GM04504 (cell line): ENCODE results near the gene PPP6R3.

Experiments
- DNase-seq: peaks from one replicate; pipeline ENCODE4 v3.0.0-alpha.2; 2012; ENCODE audit warnings: low read depth

Gene PPP6R3

DNA sequence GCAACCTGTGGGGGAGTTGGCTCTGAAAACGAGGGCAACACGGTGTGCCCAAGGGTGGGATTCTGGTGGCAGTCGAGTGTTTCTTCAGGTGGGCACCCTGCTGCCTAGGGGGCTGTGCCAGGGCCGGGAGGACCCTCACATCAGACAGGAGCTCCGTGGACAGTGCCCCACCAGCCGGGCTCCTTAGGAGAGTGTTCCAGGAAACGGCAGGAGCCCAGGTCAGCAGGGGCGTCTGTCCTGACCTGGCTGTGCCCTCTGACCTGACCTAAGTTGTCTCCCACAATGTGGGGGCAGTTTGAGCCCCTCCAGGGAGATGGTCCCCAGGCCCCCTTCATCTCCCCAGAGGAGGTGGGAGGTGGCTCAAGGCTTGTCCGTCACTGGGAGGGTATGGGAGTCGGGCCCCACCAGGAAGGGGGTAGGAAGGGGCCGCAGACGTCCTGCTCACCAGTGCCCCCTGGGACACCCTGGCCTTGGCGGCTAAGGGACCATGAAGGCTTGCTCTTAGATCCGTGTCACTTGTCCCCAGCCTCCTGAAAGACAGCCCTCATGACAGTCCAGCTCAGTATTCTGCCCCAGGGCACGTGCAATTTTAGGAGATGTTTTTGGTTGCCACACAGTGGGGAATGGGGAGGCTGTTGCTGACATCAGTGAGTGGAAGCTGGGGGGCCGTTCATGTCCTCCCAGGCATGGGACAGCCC lies 191.6 kb downstream of the PPP6R3 start:
- no peak for DNase-seq

DNA sequence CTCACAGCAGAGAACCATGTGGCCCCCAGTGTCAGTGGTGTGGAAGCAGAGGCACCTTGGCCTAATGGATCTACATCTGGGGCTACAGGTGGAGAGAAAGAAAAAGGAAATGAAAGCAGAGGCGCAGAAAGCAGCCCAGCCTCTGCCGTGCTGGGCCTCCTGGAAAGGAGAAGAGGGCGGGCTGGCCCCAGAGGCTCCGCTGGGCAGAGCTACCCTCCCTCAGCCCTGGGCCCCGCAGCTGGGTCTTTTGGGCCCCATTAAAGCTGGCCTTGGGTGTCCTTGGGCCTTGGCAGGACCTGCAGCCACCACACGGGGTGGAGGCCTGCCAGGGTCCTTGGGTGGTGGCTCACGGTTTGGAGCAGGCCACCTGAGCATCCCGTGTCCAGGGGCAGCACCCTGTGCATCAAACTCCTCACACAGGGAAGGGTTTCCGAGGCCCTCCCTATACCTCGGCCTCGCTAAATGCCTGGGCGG lies 192.2 kb downstream of the PPP6R3 start:
- DNase-seq: no peak

DNA sequence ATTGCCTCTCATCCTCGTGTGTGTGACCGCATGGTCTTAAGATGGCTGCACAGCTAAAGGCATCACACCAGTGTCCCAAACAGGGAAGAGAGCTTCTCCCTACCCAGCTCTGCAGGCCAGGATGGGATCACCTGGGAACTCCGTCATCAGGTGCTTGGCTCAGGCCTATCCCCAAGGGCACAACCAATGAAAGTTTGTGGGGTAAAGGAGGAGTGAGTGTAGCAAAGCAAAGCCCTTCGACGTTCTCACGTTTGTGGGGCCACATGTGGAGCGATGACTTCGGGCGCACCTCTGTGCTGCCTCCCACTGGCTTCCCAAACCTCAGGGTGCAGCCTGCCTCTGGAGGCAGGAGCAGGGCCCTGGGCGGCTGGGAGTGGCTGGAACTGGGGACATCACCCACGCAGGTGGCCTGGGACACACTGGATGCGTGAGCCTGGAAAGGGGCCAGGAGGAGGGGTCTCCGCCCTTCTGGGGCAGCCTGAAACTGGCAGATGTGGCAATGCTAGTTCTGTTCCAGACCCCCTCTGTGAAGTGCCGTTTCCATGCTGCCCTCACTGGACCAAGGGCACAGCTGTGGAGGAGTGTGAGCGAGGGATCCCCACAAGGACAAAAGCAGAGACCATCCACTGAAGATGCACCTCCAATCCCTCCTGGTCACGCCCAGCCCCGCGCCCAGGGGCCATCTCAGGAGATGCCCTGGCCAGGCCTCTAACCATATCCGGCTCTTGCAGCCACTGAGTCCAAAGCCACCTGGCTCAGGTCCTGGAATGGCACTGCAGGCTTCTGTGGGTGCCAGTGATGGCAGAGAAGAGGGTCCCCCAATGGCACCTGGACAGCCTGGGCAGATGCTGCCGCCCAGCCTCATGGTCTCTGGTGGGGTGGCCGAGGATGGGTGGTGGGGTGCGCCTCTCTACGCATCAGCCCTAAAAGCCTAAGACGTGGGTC lies 193.2 kb downstream of the PPP6R3 start:
- no peak for DNase-seq

DNA sequence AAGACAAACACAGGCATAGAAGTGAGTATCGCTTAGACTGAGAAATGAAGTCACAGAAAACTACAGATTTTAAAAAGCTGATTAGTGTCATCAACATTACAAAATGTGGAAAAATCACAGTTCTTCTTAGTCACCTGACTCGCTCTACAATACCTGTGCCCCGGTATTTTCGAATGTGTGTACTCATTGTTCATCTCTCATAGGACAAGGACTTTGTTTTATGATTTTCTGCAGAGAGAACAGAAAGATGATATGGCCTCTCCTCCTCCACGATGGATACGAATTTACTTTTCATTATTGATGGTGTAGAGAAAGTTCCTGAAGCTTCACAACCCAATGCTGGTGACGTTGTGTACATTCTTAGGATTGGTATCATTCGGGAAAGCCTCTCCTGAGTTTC lies 194.4 kb downstream of the PPP6R3 start:
- DNase-seq: no peak

DNA sequence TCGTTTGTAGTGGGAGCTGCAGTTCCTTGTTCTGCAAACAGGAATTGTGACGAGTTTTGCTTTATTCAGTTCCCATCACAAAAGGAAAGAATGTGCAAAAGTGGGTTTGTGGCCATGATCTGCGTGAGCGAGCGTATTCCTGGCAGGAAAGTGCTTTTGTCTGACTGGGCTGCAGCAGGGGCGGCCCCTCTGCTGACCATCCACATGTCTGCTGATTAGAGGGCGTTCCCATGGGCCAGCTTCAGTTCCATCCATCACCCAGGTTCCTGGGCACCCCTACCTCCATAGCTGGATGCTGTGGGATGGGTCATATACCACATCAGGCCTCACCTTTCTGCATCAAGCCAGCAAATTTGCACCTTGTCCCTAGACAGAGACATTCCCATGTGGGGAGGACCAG lies 194.9 kb downstream of the PPP6R3 start:
- no peak for DNase-seq

GRCh38 chr11:68655806-68656205 lies 195.3 kb downstream of the PPP6R3 start:
- DNase-seq: no peak

DNA sequence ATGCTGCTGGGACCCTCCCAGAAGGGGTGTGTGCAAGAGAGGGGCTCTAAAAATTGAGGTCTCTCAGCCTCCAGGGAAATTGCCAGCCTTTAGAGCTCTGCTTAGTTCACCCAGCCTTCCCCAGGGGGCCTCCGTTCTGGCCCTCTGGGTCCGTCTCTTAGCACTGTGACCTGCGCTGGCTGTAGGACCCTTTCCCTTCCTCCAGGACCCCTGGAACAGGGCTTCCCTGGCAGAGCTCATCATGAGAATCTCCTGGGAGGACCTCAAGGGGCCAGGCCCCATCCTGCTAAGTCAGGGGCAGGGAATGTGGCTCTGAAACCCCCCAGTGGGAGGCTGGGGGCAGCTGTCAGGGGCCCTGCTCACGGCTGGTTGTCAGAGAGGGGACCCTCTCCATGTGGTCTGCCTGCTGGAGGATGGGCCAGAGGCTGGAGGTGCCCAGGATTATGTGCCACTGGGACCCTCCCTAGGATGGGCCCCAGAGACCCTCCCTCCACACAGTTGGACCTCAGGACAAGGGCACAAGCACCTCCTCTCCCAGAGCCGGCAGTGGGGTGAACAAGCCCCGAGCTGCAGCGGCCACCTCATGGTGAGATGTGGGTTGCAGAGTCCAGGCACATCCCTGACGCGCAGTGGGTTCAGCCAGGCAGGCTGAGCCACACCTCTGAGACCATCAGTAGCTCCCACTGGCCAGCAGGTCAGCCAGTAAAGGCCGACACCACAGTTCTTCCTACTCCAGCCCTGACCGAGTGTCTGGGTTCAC lies 196.6 kb downstream of the PPP6R3 start:
- DNase-seq: no peak

DNA sequence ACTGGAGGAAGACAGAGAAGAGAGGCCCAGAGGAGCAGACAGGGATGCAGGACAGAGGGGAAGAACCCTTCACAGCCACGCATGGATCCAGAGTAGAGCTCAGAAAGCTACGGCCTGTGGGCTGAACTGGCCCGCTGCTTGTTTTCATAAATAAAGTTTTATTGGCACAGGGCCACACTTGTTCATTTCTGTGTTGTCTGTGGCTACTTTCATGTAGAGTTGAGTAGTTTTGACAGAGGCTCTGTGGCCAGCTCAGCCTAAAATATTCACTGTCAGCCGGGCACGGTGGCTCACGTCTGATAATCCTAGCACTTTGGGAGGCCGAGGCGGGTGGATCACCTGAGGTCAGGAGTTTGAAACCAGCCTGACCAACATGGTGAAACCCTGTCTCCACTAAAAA lies 197.5 kb downstream of the PPP6R3 start:
- DNase-seq: no peak

- no peak for DNase-seq
Observed at GRCh38 chr11:68658661-68659060, 198.1 kb downstream of the PPP6R3 start.

- DNase-seq: peak; percentile 73
Observed at GRCh38 chr11:68659158-68659921, 198.8 kb downstream of the PPP6R3 start.

- no peak for DNase-seq
Observed at GRCh38 chr11:68660066-68660810, 199.7 kb downstream of the PPP6R3 start.

DNA sequence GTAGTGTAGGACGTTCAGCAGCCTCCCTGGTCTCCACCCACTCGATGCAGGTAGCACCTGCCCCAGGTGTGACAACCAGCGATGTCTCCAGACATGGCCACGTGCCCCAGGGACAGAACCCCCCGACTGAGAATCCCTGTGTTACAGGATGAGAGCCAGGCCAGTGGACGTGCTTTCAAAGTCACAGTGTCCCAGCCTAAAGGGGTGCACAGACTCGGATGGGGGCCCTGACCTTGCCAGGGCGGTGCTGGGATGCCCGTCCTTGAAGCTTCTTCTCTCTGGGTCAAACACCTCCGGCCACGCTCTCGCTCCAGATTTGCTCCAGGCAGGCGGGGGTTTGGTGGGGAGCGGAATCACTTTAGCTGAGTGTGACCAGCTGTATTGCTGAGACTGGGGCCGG lies 200.5 kb downstream of the PPP6R3 start:
- no peak for DNase-seq

DNA sequence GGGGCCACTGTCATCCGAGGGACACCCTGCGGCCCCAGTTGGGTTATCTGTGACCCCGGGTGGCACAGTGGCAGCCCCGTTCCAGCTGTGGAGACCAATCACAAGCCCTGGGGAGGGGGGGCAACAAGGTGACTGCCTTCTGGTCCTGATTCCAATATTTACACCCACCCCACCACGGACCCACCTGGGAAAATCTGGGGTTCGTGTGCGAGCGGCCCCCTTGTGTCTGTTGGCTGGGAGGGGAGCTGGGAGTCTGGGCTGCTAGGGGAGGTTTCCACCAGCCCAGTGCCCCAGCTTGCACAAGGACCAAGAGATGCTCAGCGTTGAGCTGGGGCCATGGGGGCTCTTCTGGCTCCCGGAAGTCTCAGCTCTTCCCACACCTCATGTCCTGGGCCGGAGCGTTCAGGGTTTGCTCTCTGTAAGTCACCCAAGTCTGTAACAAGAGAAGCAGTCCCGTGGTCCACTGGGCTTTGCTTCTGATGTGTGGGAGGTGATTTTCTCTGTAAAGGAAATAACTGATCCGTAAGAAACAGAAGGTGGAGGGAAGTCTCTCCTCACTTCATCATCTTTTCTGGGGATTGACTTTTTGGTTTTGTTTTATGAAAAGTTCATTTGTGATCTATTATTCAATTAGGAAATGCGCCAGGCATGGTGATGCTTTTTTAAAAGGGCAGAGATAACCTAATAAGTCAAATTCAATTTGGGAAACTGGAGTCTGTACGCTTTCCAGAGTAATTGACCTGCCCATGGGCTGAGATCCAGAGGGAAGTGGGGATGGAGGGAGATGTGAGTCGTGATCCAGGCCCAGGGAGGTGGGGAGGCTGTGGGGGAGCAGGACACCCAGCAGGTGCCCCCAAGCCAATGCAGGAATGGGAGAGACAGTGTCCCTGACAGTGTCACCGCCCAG lies 201.4 kb downstream of the PPP6R3 start:
- DNase-seq: no peak

GRCh38 chr11:68663482-68664010 lies 203.0 kb downstream of the PPP6R3 start:
- no peak for DNase-seq

DNA sequence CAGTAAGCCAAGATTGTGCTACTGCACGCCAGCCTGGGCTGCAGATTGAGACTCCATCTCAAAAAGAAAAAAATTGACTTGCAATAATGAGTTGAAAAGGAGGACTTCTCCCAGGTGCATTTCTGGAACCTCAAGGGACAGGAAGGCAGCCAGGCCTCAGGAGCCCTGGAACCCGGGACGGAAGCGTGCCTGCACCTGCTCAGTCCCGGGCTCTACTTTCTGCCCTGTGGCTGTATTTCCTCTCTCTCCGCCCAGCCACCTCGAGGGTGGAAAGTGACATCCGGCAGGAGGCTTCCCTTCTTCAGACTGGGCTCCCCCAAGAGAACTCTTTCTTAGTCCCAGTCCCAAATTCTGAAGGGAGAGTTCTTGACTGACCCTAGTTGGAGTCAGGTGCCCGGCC lies 203.6 kb downstream of the PPP6R3 start:
- no peak for DNase-seq

GRCh38 chr11:68664906-68665305 lies 204.4 kb downstream of the PPP6R3 start:
- no peak for DNase-seq
